Naive thymus-derived CD4-positive, alpha-beta T cell (primary cell): ENCODE results near the gene SERPINA10. TPM values are rescaled to one million over a fixed set of nuclear protein-coding genes. Genes with fewer than 3 reads are reported as not detected.

Experiments
- ATAC-seq: fragments of 150-1000 bp; cut with Tn5 transposase; 2 replicates; pipeline ENCODE4 v1.10.0; 2021; ENCODE audit warnings: mild to moderate bottlenecking, moderate library complexity
- CTCF ChIA-PET: fragments of 350-600 bp; sonication (Branson Sonifier 250); formaldehyde crosslinking; loops from one replicate; lab custom pipeline; 2021; ENCODE audit warnings: antibody characterized with exemption; lab: Charles Lee
- POLR2A ChIA-PET: fragments of 350-600 bp; sonication (Branson Sonifier 250); formaldehyde crosslinking; loops from one replicate; lab custom pipeline; 2021; ENCODE audit warnings: antibody characterized with exemption, inconsistent platforms; lab: Charles Lee
- DNase-seq, 9 donors: peaks; one replicate each; pipeline versions ENCODE4 v3.0.0 to v3.0.0-alpha.2; 2020 to 2022; ENCODE audit warnings: mixed read lengths in 1 of 9
- H3K27ac ChIP-seq: one replicate; pipeline ENCODE4 v1.7.0; 2013; ENCODE audit warnings: mild to moderate bottlenecking, low read depth, low read length, moderate library complexity
- H3K27me3 ChIP-seq, 2 donors: one replicate each; pipeline ENCODE4 v1.7.0; 2013; ENCODE audit warnings: low read length in 2 of 2, mild to moderate bottlenecking in 2 of 2, moderate library complexity in 2 of 2; ENCODE audit not compliant: control insufficient read depth in 2 of 2, insufficient read depth in 2 of 2
- H3K36me3 ChIP-seq, 3 experiments: 1 replicate in 2 of 3; 2 replicates in 1 of 3; pipeline ENCODE4 v1.7.0; 2013; ENCODE audit warnings: low read length in 3 of 3, mild to moderate bottlenecking in 3 of 3, moderate library complexity in 1 of 3; ENCODE audit not compliant: insufficient read depth in 3 of 3, control insufficient read depth in 2 of 3
- H3K4me1 ChIP-seq, 2 donors: one replicate each; pipeline ENCODE4 v1.7.0; 2013; ENCODE audit warnings: low read length in 2 of 2, mild to moderate bottlenecking in 2 of 2, moderate library complexity in 1 of 2; ENCODE audit not compliant: control insufficient read depth in 2 of 2, insufficient read depth in 2 of 2
- H3K4me3 ChIP-seq: 2 replicates; pipeline ENCODE4 v1.7.0; 2013; ENCODE audit warnings: mild to moderate bottlenecking, low read length
- H3K9me3 ChIP-seq, 3 experiments: 1 replicate in 2 of 3; 2 replicates in 1 of 3; pipeline ENCODE4 v1.7.0; 2013; ENCODE audit warnings: low read length in 3 of 3; ENCODE audit not compliant: control insufficient read depth in 2 of 3
- H3K27ac Mint-ChIP-seq, 9 donors: one replicate each; pipeline ENCODE4 v1.8.0; 2020 to 2022; ENCODE audit warnings: mixed read lengths in 9 of 9, mild to moderate bottlenecking in 8 of 9, moderate library complexity in 5 of 9, inconsistent platforms in 2 of 9
- H3K27me3 Mint-ChIP-seq, 5 donors: one replicate each; pipeline ENCODE4 v1.8.0; 2021 to 2022; ENCODE audit warnings: mixed read lengths in 5 of 5, mild to moderate bottlenecking in 1 of 5
- H3K36me3 Mint-ChIP-seq, 5 donors: one replicate each; pipeline ENCODE4 v1.8.0; 2020 to 2022; ENCODE audit warnings: mixed read lengths in 5 of 5, mild to moderate bottlenecking in 3 of 5, inconsistent platforms in 1 of 5
- H3K4me1 Mint-ChIP-seq, 7 donors: one replicate each; pipeline ENCODE4 v1.8.0; 2020 to 2022; ENCODE audit warnings: mixed read lengths in 7 of 7, mild to moderate bottlenecking in 3 of 7, inconsistent platforms in 1 of 7
- H3K4me3 Mint-ChIP-seq, 10 donors: one replicate each; pipeline ENCODE4 v1.8.0; 2020 to 2022; ENCODE audit warnings: mild to moderate bottlenecking in 10 of 10, mixed read lengths in 10 of 10, moderate library complexity in 6 of 10, inconsistent platforms in 2 of 10
- H3K9me3 Mint-ChIP-seq, 11 donors: one replicate each; pipeline ENCODE4 v1.8.0; 2020 to 2022; ENCODE audit warnings: mixed read lengths in 11 of 11, mild to moderate bottlenecking in 4 of 11, inconsistent platforms in 1 of 11, moderate library complexity in 1 of 11
- intact Hi-C, 2 donors: fragments of 100-400 bp; cut with micrococcal nuclease; formaldehyde crosslinking; loops; one replicate each; pipeline ENCODE4 v1.15.1; 2023
- polyA plus RNA-seq, 2 donors: library from polyadenylated mRNA; unstranded; fragments of 300-500 nt; fragmentation: Illumina TruSeq; gene quantifications; one replicate each; pipeline ENCODE4 v1.2.3, GENCODE V29; 2021
- total RNA-seq, 6 experiments: library from RNA in 5 of 6; stranded (reverse) in 5 of 6; gene quantifications; 1 replicate in 5 of 6; 2 replicates in 1 of 6; pipeline ENCODE4 v1.2.3 and lab custom pipeline; 2021 to 2026

Gene SERPINA10
- total RNA-seq: not detected
- not detected for polyA plus RNA-seq
- total RNA-seq (lab: John Stamatoyannopoulos, UW): not detected

- ChIA-PET CTCF (no interaction called here), POLR2A (no interaction called here)
- Mint-ChIP-seq H3K4me3 (no peak within 1 kb of the TSS), H3K4me1 (no peaks in the 10 kb centered on the region), H3K9me3 (peaks cover 0 to under 1% (median 0%) of the 10 kb centered on the region in 11 donors), H3K36me3 (no peaks in the 10 kb centered on the region), H3K27me3 (peaks cover 0 to 26% (median 13%) of the 10 kb centered on the region in 5 donors), H3K27ac (no peak within 1 kb of the TSS)
- Histone ChIP-seq H3K4me1 (no peaks in the 10 kb centered on the region), H3K27me3 (no peaks in the 10 kb centered on the region), H3K4me3 (no peak within 1 kb of the TSS), H3K9me3 (no peaks in the 10 kb centered on the region), H3K27ac (no peak within 1 kb of the TSS), H3K36me3 (no peaks in the 10 kb centered on the region)
- DNase-seq: no peak
- no peak for ATAC-seq
- intact Hi-C loops: no loop called here
These were observed at the start of gene SERPINA10 for GRCh38 chr14:94292872-94293577. SERPINA10 (minus strand) TSS chr14:94293268; CDS start chr14:94290593, 2,675 bp downstream.

GRCh38 chr14:94342334-94342934, 49.4 kb upstream of the SERPINA10 start:
- H3K4me1 Mint-ChIP-seq: peaks cover 0 to 7% (median 0%) of the 10 kb centered on the region in 7 donors
- peaks cover 0 to 24% (median 0%) of the 10 kb centered on the region in 11 donors for H3K9me3 Mint-ChIP-seq
- peaks cover 0 to 5% of the 10 kb centered on the region in 2 donors for H3K4me1 ChIP-seq
- H3K36me3 Mint-ChIP-seq: peaks cover 0 to 4% (median 0%) of the 10 kb centered on the region in 5 donors
- peak; percentile 39 for ATAC-seq
- H3K27me3 Mint-ChIP-seq: peaks cover 0 to 51% (median 35%) of the 10 kb centered on the region in 5 donors
- H3K9me3 ChIP-seq: no peaks in the 10 kb centered on the region
- intact Hi-C loops: no loop called here
- H3K27ac ChIP-seq: no peak overlapping the region
- H3K27ac Mint-ChIP-seq: no peak overlapping the region
- CTCF ChIA-PET: no interaction called here
- POLR2A ChIA-PET: no interaction called here
- DNase-seq: peak in 1 of 9 donors; percentile 1
- no peaks in the 10 kb centered on the region for H3K36me3 ChIP-seq
- H3K4me3 Mint-ChIP-seq: no peak overlapping the region
- no peaks in the 10 kb centered on the region for H3K27me3 ChIP-seq
- no peak overlapping the region for H3K4me3 ChIP-seq

- no peaks in the 10 kb centered on the region for H3K36me3 ChIP-seq
- H3K4me3 ChIP-seq: no peak overlapping the region
- no peak overlapping the region for H3K27ac ChIP-seq
- no peaks in the 10 kb centered on the region for H3K27me3 ChIP-seq
- peaks cover 0 to 3% of the 10 kb centered on the region in 2 donors for H3K4me1 ChIP-seq
- ATAC-seq (no peak), DNase-seq (no peak)
- peaks cover 0 to 7% (median 0%) of the 10 kb centered on the region in 7 donors for H3K4me1 Mint-ChIP-seq
- H3K4me3 Mint-ChIP-seq: no peak overlapping the region
- peaks cover 0 to 4% (median 0%) of the 10 kb centered on the region in 5 donors for H3K36me3 Mint-ChIP-seq
- ChIA-PET CTCF (no interaction called here), POLR2A (no interaction called here)
- H3K9me3 ChIP-seq: no peaks in the 10 kb centered on the region
- no peak overlapping the region for H3K27ac Mint-ChIP-seq
- H3K27me3 Mint-ChIP-seq: peaks cover 0 to 51% (median 35%) of the 10 kb centered on the region in 5 donors
- H3K9me3 Mint-ChIP-seq: peaks cover 0 to 24% (median 0%) of the 10 kb centered on the region in 11 donors
- intact Hi-C loops: no loop called here
These were observed 48.7 kb upstream of the SERPINA10 start for GRCh38 chr14:94341656-94342333.

GRCh38 chr14:94340533-94340932, 47.5 kb upstream of the SERPINA10 start:
- Mint-ChIP-seq H3K27me3 (peaks cover under 1 to 57% (median 37%) of the 10 kb centered on the region in 5 donors), H3K9me3 (peaks cover 0 to 19% (median 0%) of the 10 kb centered on the region in 11 donors), H3K36me3 (peaks cover 0 to 2% (median 0%) of the 10 kb centered on the region in 5 donors), H3K4me3 (no peak overlapping the region), H3K27ac (no peak overlapping the region), H3K4me1 (peaks cover 0 to 7% (median 0%) of the 10 kb centered on the region in 7 donors)
- no peaks in the 10 kb centered on the region for H3K27me3 ChIP-seq
- H3K27ac ChIP-seq: no peak overlapping the region
- ChIA-PET CTCF (no interaction called here), POLR2A (no interaction called here)
- H3K9me3 ChIP-seq: no peaks in the 10 kb centered on the region
- intact Hi-C loops: no loop called here
- no peaks in the 10 kb centered on the region for H3K36me3 ChIP-seq
- DNase-seq: no peak
- no peak overlapping the region for H3K4me3 ChIP-seq
- ATAC-seq: no peak
- H3K4me1 ChIP-seq: no peaks in the 10 kb centered on the region

- no peak for ATAC-seq
- H3K4me3 Mint-ChIP-seq: no peak overlapping the region
- peaks cover 0 to 7% (median 0%) of the 10 kb centered on the region in 7 donors for H3K4me1 Mint-ChIP-seq
- H3K36me3 Mint-ChIP-seq: no peaks in the 10 kb centered on the region
- H3K27ac Mint-ChIP-seq: no peak overlapping the region
- peaks cover 0 to 11% (median 0%) of the 10 kb centered on the region in 11 donors for H3K9me3 Mint-ChIP-seq
- no peak overlapping the region for H3K4me3 ChIP-seq
- no peak overlapping the region for H3K27ac ChIP-seq
- DNase-seq: no peak
- no peaks in the 10 kb centered on the region for H3K4me1 ChIP-seq
- H3K9me3 ChIP-seq: no peaks in the 10 kb centered on the region
- ChIA-PET CTCF (no interaction called here), POLR2A (no interaction called here)
- intact Hi-C loops: no loop called here
- no peaks in the 10 kb centered on the region for H3K27me3 ChIP-seq
- peaks cover 18 to 53% (median 44%) of the 10 kb centered on the region in 5 donors for H3K27me3 Mint-ChIP-seq
- H3K36me3 ChIP-seq: no peaks in the 10 kb centered on the region
These were observed 45.0 kb upstream of the SERPINA10 start for GRCh38 chr14:94338023-94338422.

- H3K9me3 Mint-ChIP-seq: peaks cover 0 to 11% (median 0%) of the 10 kb centered on the region in 11 donors
- H3K27ac Mint-ChIP-seq: no peak overlapping the region
- DNase-seq (no peak), ATAC-seq (no peak)
- Histone ChIP-seq H3K4me1 (no peaks in the 10 kb centered on the region), H3K27me3 (no peaks in the 10 kb centered on the region), H3K9me3 (no peaks in the 10 kb centered on the region), H3K4me3 (no peak overlapping the region), H3K36me3 (no peaks in the 10 kb centered on the region), H3K27ac (no peak overlapping the region)
- peaks cover 0 to 7% (median 0%) of the 10 kb centered on the region in 7 donors for H3K4me1 Mint-ChIP-seq
- CTCF ChIA-PET: no interaction called here
- H3K27me3 Mint-ChIP-seq: peaks cover 25 to 53% (median 44%) of the 10 kb centered on the region in 5 donors
- no peak overlapping the region for H3K4me3 Mint-ChIP-seq
- intact Hi-C loops: no loop called here
- H3K36me3 Mint-ChIP-seq: no peaks in the 10 kb centered on the region
- POLR2A ChIA-PET: no interaction called here
These were observed 44.2 kb upstream of the SERPINA10 start for GRCh38 chr14:94337274-94337673.
